ENCODE data around the gene CHRNB2. TPM values are rescaled to one million over a fixed set of nuclear protein-coding genes. Genes with fewer than 3 reads are reported as not detected.
A peak's percentile ranks its signal among the peaks of the same experiment; 100 is the strongest.

The CHRNB2 gene
- total and polyA plus RNA-seq, 2 of the 4 experiments (the other 2 are of a cell fraction): under 0.01 to 0.03 TPM

DNA sequence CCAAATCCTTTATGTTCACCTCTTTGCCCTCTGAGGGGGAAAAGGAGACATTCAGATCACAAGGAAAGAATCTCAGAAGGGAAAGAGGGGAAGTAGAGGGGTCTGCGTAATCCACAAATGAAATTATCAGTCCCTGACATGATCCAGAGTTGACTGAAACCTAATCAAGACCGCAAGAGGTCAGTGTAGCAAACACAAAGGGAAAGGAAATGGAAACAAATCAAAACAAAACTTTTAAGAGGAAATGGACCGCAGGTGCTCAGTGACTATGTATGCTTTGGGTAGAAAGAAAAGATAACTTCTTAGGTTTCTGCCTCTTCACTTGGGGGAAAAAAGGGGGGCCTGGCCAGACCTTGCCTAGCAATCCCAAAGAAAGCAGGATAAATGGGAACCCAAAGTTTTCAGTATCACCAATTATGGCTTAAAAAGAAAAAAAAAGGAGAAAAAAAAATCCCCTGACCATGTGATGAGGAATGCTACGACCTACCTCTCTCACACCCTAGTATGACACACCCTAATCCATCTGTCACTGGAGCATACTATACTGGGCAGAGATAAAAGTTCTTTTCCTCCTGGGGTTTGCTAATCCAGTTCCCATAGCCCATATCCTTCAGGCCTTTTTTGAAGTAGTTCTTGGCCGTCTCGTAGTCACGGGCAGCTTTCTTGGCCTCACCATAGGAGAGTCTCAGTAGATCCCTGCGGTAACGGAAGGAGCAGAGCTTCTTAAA, 16.9 kb downstream of the CHRNB2 start:
- peaks cover 30% of the 10 kb centered on the region; the same call in 1 of the 2 replicates for H4K20me1 ChIP-seq (ENCODE audit: insufficient read depth, low read length)
- peaks cover 3% of the 10 kb centered on the region for H3K4me1 ChIP-seq (ENCODE audit: control insufficient read depth, insufficient read depth, low read length)
- no peak overlapping the region for H2BK120ac ChIP-seq (ENCODE audit: low read depth, low read length)
- no peak overlapping the region for H2BK15ac ChIP-seq (ENCODE audit: low read depth, low read length)
- no peak overlapping the region for H2AK9ac ChIP-seq (replicated peaks; ENCODE audit: low read depth, low read length, poor library complexity)
- H3K27me3 ChIP-seq (ENCODE audit: control insufficient read depth, insufficient read depth, low read length): no peaks in the 10 kb centered on the region
- no peak overlapping the region for H2BK5ac ChIP-seq (ENCODE audit: low read depth, low read length, poor library complexity, severe bottlenecking)
- H3K23ac ChIP-seq (ENCODE audit: low read depth, low read length): no peak overlapping the region
- H2BK20ac ChIP-seq (ENCODE audit: low read depth, low read length): no peak overlapping the region
- dilution Hi-C loops (cut with HindIII; ENCODE audit: low sequenced_read_pairs, unreplicated experiment) (no loop called here), intact Hi-C loops (cut with micrococcal nuclease) (no loop called here), in situ Hi-C loops (cut with MboI; ENCODE audit: low sequenced_read_pairs) (no loop called here)
- H3K4ac ChIP-seq (ENCODE audit: low read depth, low read length): no peak overlapping the region
- no peak overlapping the region for H3K14ac ChIP-seq (replicated peaks; ENCODE audit: low read depth, low read length)
- H4K8ac ChIP-seq (ENCODE audit: low read depth in 2 of 2, low read length in 2 of 2): no peak overlapping the region
- no peak overlapping the region for H2AFZ ChIP-seq (replicated peaks; ENCODE audit: low read length, poor library complexity)
- H3K56ac ChIP-seq (ENCODE audit: extremely low read depth, insufficient read depth, low read length): no peak overlapping the region
- H4K91ac ChIP-seq (ENCODE audit: insufficient read depth, low read depth, low read length): no peak overlapping the region
- BruUV-seq (replicated peaks): no TSS peak
- no peak overlapping the region for H3K27ac ChIP-seq (ENCODE audit: insufficient read depth, low read length)
- ChIA-PET POLR2A (ENCODE audit: unreplicated experiment) (no interaction called here), CTCF (interaction anchor here (0.6 kb wide), 1 partner anchor 218 kb away, joined by 3 read pairs; no protein-coding TSS in a partner anchor)
- ATAC-seq (ENCODE audit: low read depth) (0 out of 2 replicates have a peak, but pooled peaks have one; percentile 22), DNase-seq (no peak)
- H3K9me1 ChIP-seq (ENCODE audit: insufficient read depth, low read length): peaks cover 4% of the 10 kb centered on the region; the same call in 1 of the 2 replicates
- no peak overlapping the region for H3K4me3 ChIP-seq (ENCODE audit: insufficient read depth, low read depth, low read length)
- 100% methylated on average over 2 of the region's 9 CpGs; no CpG with 5 or more reads in 1 of the 2 experiments for WGBS, 2 experiments (ENCODE audit: extremely low coverage in 2 of 2, insufficient read length in 1 of 2)
- H3K4me2 ChIP-seq (ENCODE audit: low read depth, low read length): no peak overlapping the region
- no peak overlapping the region for H4K5ac ChIP-seq (ENCODE audit: low read depth, low read length)
- no peak overlapping the region for H3K9ac ChIP-seq (ENCODE audit: low read depth, low read length)
- peaks cover 5 to 40% of the 10 kb centered on the region in 2 experiments for H3K79me1 ChIP-seq (ENCODE audit: low read depth in 1 of 2, low read length in 2 of 2)
- no peaks in the 10 kb centered on the region for H3K9me3 ChIP-seq (ENCODE audit: control insufficient read depth, insufficient read depth, low read length)
- no peak overlapping the region for H2AK5ac ChIP-seq (ENCODE audit: low read depth, low read length)
- no peak overlapping the region for H3K18ac ChIP-seq (ENCODE audit: low read depth, low read length)
- peaks cover 87% of the 10 kb centered on the region for H3K36me3 ChIP-seq (ENCODE audit: control insufficient read depth, insufficient read depth, low read length)
- TF ChIP-seq RCOR1 (IDR thresholded peaks at IDR 0.05; ENCODE audit: insufficient replicate concordance, low read length): no peak
- no peak for TF ChIP-seq CEBPB (IDR thresholded peaks at IDR 0.05; ENCODE audit: low read depth, low read length)
- no peak for TF ChIP-seq SMC3 (IDR thresholded peaks at IDR 0.05; ENCODE audit: low read depth, low read length)
- TF ChIP-seq, protein P1, sequence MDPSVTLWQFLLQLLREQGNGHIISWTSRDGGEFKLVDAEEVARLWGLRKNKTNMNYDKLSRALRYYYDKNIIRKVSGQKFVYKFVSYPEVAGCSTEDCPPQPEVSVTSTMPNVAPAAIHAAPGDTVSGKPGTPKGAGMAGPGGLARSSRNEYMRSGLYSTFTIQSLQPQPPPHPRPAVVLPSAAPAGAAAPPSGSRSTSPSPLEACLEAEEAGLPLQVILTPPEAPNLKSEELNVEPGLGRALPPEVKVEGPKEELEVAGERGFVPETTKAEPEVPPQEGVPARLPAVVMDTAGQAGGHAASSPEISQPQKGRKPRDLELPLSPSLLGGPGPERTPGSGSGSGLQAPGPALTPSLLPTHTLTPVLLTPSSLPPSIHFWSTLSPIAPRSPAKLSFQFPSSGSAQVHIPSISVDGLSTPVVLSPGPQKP (IDR thresholded peaks at IDR 0.05; ENCODE audit: borderline replicate concordance, low read depth, low read length): no peak
- no peak for TF ChIP-seq POLR2A (IDR thresholded peaks at IDR 0.05; ENCODE audit: low read depth, low read length)
- TF ChIP-seq, protein P2, sequence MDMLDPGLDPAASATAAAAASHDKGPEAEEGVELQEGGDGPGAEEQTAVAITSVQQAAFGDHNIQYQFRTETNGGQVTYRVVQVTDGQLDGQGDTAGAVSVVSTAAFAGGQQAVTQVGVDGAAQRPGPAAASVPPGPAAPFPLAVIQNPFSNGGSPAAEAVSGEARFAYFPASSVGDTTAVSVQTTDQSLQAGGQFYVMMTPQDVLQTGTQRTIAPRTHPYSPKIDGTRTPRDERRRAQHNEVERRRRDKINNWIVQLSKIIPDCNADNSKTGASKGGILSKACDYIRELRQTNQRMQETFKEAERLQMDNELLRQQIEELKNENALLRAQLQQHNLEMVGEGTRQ (IDR thresholded peaks at IDR 0.05; ENCODE audit: low read depth, low read length): no peak
- TF ChIP-seq RFX5 (IDR thresholded peaks at IDR 0.05; ENCODE audit: low read depth, low read length): no peak
- TF ChIP-seq MAFK (IDR thresholded peaks at IDR 0.05; ENCODE audit: low read depth, low read length): no peak
- no peak for TF ChIP-seq NFE2L2 (IDR thresholded peaks at IDR 0.05; ENCODE audit: low read depth, low read length)
- TF ChIP-seq, protein P3, sequence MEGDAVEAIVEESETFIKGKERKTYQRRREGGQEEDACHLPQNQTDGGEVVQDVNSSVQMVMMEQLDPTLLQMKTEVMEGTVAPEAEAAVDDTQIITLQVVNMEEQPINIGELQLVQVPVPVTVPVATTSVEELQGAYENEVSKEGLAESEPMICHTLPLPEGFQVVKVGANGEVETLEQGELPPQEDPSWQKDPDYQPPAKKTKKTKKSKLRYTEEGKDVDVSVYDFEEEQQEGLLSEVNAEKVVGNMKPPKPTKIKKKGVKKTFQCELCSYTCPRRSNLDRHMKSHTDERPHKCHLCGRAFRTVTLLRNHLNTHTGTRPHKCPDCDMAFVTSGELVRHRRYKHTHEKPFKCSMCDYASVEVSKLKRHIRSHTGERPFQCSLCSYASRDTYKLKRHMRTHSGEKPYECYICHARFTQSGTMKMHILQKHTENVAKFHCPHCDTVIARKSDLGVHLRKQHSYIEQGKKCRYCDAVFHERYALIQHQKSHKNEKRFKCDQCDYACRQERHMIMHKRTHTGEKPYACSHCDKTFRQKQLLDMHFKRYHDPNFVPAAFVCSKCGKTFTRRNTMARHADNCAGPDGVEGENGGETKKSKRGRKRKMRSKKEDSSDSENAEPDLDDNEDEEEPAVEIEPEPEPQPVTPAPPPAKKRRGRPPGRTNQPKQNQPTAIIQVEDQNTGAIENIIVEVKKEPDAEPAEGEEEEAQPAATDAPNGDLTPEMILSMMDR (conservative IDR thresholded peaks at IDR 0.05; ENCODE audit: low read depth, low read length): no peak
- no peak for TF ChIP-seq BHLHE40 (IDR thresholded peaks at IDR 0.05; ENCODE audit: low read depth, low read length)
- TF ChIP-seq FOS (IDR thresholded peaks at IDR 0.05; ENCODE audit: low read depth, low read length): no peak
- TF ChIP-seq MAZ (IDR thresholded peaks at IDR 0.05; ENCODE audit: borderline replicate concordance, low read depth, low read length): no peak
- TF ChIP-seq CHD1 (IDR thresholded peaks at IDR 0.05; ENCODE audit: low read depth, low read length): no peak
- TF ChIP-seq MXI1 (IDR thresholded peaks at IDR 0.05; ENCODE audit: borderline replicate concordance, low read depth, low read length): no peak
